Neuronal stem cell (in vitro differentiated cells): ENCODE measurements around the gene ABI2.

ENCODE experiments used
- DNase-seq: peaks from one replicate; pipeline ENCODE4 v3.0.0-alpha.2; 2013; ENCODE audit warnings: low spot score
- H2AFZ ChIP-seq: one replicate; pipeline ENCODE4 v1.6.1; 2013; ENCODE audit warnings: mild to moderate bottlenecking, low read length, inconsistent platforms
- H2AK5ac ChIP-seq: 2 replicates; pipeline ENCODE4 v1.6.1; 2013; ENCODE audit warnings: low read depth, mild to moderate bottlenecking, inconsistent platforms, low read length, moderate library complexity, mixed read lengths
- H2BK120ac ChIP-seq: 2 replicates; pipeline ENCODE4 v1.6.1; 2013; ENCODE audit warnings: low read depth, mild to moderate bottlenecking, inconsistent platforms, low read length, moderate library complexity, mixed read lengths
- H2BK12ac ChIP-seq: one replicate; pipeline ENCODE4 v1.6.1; 2013; ENCODE audit warnings: low read length, inconsistent platforms
- H2BK15ac ChIP-seq: 2 replicates; pipeline ENCODE4 v1.6.1; 2013; ENCODE audit warnings: mild to moderate bottlenecking, low read length, inconsistent platforms, mixed read lengths
- H2BK5ac ChIP-seq: one replicate; pipeline ENCODE4 v1.6.1; 2013; ENCODE audit warnings: inconsistent platforms, mild to moderate bottlenecking, low read length, moderate library complexity
- H3K14ac ChIP-seq: one replicate; pipeline ENCODE4 v1.6.1; 2013; ENCODE audit warnings: low read length, inconsistent platforms
- H3K18ac ChIP-seq: 2 replicates; pipeline ENCODE4 v1.6.1; 2013; ENCODE audit warnings: low read length, inconsistent platforms
- H3K23ac ChIP-seq: 2 replicates; pipeline ENCODE4 v1.6.1; 2013; ENCODE audit warnings: low read depth, mild to moderate bottlenecking, mixed read lengths, low read length, inconsistent platforms; ENCODE audit not compliant: poor library complexity
- H3K27ac ChIP-seq: replicated peaks from 3 replicates; pipeline ENCODE4 v1.5.1; 2013; ENCODE audit warnings: low read length, inconsistent platforms
- H3K27me3 ChIP-seq, 3 experiments: 2 replicates each; pipeline ENCODE4 v1.6.1; 2013; ENCODE audit warnings: low read length in 3 of 3, mild to moderate bottlenecking in 2 of 3, inconsistent platforms in 1 of 3, low read depth in 1 of 3, mixed read lengths in 1 of 3, moderate library complexity in 1 of 3; ENCODE audit not compliant: control insufficient read depth in 3 of 3, insufficient read depth in 3 of 3
- H3K36me3 ChIP-seq, 2 donors: replicated peaks in 1 of 2; 2 replicates each; pipeline ENCODE4 v1.6.1; 2013; ENCODE audit warnings: low read length in 2 of 2; ENCODE audit not compliant: control insufficient read depth in 2 of 2, insufficient read depth in 2 of 2
- H3K4ac ChIP-seq: 2 replicates; pipeline ENCODE4 v1.6.1; 2013; ENCODE audit warnings: inconsistent platforms, mild to moderate bottlenecking, low read length, moderate library complexity
- H3K4me1 ChIP-seq, 2 donors: 1 replicate in 1 of 2; 2 replicates in 1 of 2; pipeline ENCODE4 v1.6.1; 2013; ENCODE audit warnings: low read length in 2 of 2, low read depth in 1 of 2; ENCODE audit not compliant: control insufficient read depth in 2 of 2, insufficient read depth in 1 of 2
- H3K4me2 ChIP-seq: one replicate; pipeline ENCODE4 v1.6.1; 2013; ENCODE audit warnings: mild to moderate bottlenecking, low read length, inconsistent platforms; ENCODE audit not compliant: insufficient read depth, poor library complexity, severe bottlenecking
- H3K4me3 ChIP-seq, 2 donors: 2 replicates each; pipeline ENCODE4 v1.5.1; 2013; ENCODE audit warnings: low read length in 2 of 2, mild to moderate bottlenecking in 2 of 2, inconsistent platforms in 1 of 2, moderate library complexity in 1 of 2
- H3K79me1 ChIP-seq: one replicate; pipeline ENCODE4 v1.6.1; 2013; ENCODE audit warnings: low read depth, mild to moderate bottlenecking, inconsistent platforms, low read length, moderate library complexity
- H3K9ac ChIP-seq: one replicate; pipeline ENCODE4 v1.6.1; 2013; ENCODE audit warnings: mild to moderate bottlenecking, low read depth, low read length, inconsistent platforms; ENCODE audit not compliant: poor library complexity
- H3K9me3 ChIP-seq, 2 donors: replicated peaks in 1 of 2; 2 replicates each; pipeline versions ENCODE3 to v1.6.1; 2013; ENCODE audit warnings: low read length in 2 of 2, mild to moderate bottlenecking in 2 of 2, inconsistent platforms in 1 of 2, low read depth in 1 of 2, mixed read lengths in 1 of 2, moderate library complexity in 1 of 2; ENCODE audit not compliant: control insufficient read depth in 2 of 2, insufficient read depth in 1 of 2
- H4K8ac ChIP-seq: one replicate; pipeline ENCODE4 v1.6.1; 2013; ENCODE audit warnings: low read depth, mild to moderate bottlenecking, inconsistent platforms, low read length, moderate library complexity
- H4K91ac ChIP-seq: one replicate; pipeline ENCODE4 v1.6.1; 2013; ENCODE audit warnings: low read length, low read depth, mild to moderate bottlenecking, inconsistent platforms; ENCODE audit not compliant: poor library complexity
- WGBS, 2 donors: extraction: QIAGEN DNeasy Blood & Tissue Kit; methylation state at CpG; one replicate each; pipeline ENCODE4 v1.1.7; 2013; ENCODE audit warnings: missing lambda C conversion rate in 2 of 2, mixed read lengths in 1 of 2; ENCODE audit not compliant: insufficient read length in 2 of 2, insufficient replicate concordance in 1 of 2; ENCODE audit errors: extremely low coverage in 2 of 2; 5-methylcytosine and 5-hydroxymethylcytosine counted together

Gene ABI2

DNA sequence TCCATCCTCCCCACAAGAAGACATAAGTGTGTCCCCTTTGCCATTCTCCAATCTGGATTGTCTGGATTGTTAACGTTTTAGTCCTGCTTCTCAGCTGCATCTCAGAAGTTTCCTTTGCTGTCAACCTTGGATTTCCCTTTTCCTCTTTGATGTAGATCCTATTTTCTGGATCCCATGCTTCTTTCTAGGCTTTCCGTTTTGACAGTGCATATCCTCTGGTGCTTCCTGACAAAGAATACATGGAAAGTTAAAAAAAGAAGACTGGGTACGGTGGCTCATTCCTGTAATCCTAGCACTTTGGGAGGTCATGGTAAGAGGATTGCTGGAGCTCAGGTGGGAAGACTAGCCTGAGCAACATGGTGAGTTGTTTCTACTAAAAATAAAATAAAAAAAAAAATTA is 26.8 kb downstream of the ABI2 start:
- H3K27me3 ChIP-seq: peaks cover 0 to 2% (median 0%) of the 10 kb centered on the region in 3 experiments
- peaks cover 11 to 86% of the 10 kb centered on the region in 2 donors for H3K36me3 ChIP-seq
- H2BK5ac ChIP-seq: no peak overlapping the region
- H3K9me3 ChIP-seq: peaks cover 2 to 21% of the 10 kb centered on the region in 2 donors
- no peak overlapping the region for H2AFZ ChIP-seq
- peaks cover 10% of the 10 kb centered on the region for H3K79me1 ChIP-seq
- no peak overlapping the region for H3K14ac ChIP-seq
- WGBS, 2 donors: no CpG with 5 or more reads among the region's 3 CpGs
- no peak overlapping the region for H2BK12ac ChIP-seq
- no peak overlapping the region for H2BK120ac ChIP-seq
- no peak for DNase-seq
- no peak overlapping the region for H3K4me3 ChIP-seq
- no peak overlapping the region for H3K27ac ChIP-seq
- no peak overlapping the region for H3K23ac ChIP-seq
- H3K4me2 ChIP-seq: no peak overlapping the region
- H3K4me1 ChIP-seq: no peaks in the 10 kb centered on the region
- H3K9ac ChIP-seq: no peak overlapping the region
- no peak overlapping the region for H2AK5ac ChIP-seq
- H3K18ac ChIP-seq: no peak overlapping the region
- no peak overlapping the region for H3K4ac ChIP-seq
- no peak overlapping the region for H4K91ac ChIP-seq
- no peak overlapping the region for H2BK15ac ChIP-seq
- no peak overlapping the region for H4K8ac ChIP-seq

DNA sequence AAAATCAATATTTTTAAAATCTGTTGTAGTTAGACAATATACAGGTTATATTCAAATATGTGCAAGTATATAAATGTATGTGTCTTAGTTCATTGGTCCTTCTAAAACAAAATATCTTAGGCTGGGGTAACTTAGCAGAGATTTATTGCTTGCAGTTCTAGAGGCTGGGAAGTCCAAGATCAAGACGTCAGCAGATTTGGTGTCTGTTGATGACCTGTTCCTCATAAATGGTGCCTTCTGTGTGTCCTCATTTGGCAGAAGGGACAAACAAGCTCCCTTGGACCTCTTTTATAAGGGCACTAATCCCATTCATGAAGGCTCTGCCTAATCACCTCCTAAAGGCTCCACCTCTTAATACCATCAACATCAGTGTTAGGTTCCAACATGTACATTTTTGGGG is 31.3 kb downstream of the ABI2 start:
- no peak overlapping the region for H3K9ac ChIP-seq
- no peak overlapping the region for H2BK15ac ChIP-seq
- no peaks in the 10 kb centered on the region for H3K27me3 ChIP-seq
- H2BK120ac ChIP-seq: no peak overlapping the region
- H3K4ac ChIP-seq: no peak overlapping the region
- peaks cover 6 to 47% of the 10 kb centered on the region in 2 donors for H3K36me3 ChIP-seq
- no peak overlapping the region for H4K91ac ChIP-seq
- H3K14ac ChIP-seq: no peak overlapping the region
- no peak overlapping the region for H3K23ac ChIP-seq
- no peak overlapping the region for H3K18ac ChIP-seq
- no peak overlapping the region for H2AFZ ChIP-seq
- no peak overlapping the region for H3K4me2 ChIP-seq
- H2BK12ac ChIP-seq: no peak overlapping the region
- WGBS, 2 donors: no CpG with 5 or more reads among the region's 1 CpG
- H3K4me3 ChIP-seq: no peak overlapping the region
- H3K27ac ChIP-seq: no peak overlapping the region
- H3K9me3 ChIP-seq: peaks cover 2 to 20% of the 10 kb centered on the region in 2 donors
- H2AK5ac ChIP-seq: no peak overlapping the region
- H4K8ac ChIP-seq: no peak overlapping the region
- H3K4me1 ChIP-seq: no peaks in the 10 kb centered on the region
- no peak for DNase-seq
- H2BK5ac ChIP-seq: no peak overlapping the region
- peaks cover 12% of the 10 kb centered on the region for H3K79me1 ChIP-seq

DNA sequence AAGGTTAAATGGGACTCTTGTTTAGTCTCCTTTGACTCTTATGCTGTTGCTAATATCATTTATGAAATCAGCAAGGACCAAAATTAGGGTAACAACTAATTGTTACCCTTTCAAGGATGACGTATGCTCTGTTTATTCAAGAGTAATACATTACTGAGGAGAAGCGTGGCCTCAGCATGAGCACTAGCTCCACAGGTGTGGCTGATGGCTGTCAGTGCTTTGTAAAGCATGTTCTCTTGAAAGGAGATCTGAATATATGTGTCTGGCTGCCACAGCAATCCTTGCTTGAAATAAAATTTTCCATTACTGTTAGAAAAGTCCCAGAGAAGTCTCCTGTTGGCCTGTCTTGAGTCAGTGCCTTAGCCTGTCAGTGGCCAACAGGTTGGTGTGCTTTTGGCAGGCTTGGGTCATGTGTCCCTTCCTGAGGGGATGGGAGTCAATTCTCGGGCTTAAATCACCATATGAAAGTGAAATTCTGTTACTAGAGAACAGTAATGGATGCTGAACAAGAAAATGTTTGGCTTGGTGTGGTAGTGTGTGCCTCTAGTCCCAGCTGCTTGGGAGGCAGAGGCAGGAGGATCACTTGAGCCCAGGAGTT is 32.7 kb downstream of the ABI2 start:
- Histone ChIP-seq H3K4ac (no peak overlapping the region), H3K4me1 (no peaks in the 10 kb centered on the region), H2BK12ac (no peak overlapping the region), H2BK15ac (no peak overlapping the region), H4K91ac (no peak overlapping the region), H3K27me3 (no peaks in the 10 kb centered on the region), H3K14ac (no peak overlapping the region), H3K79me1 (peaks cover 12% of the 10 kb centered on the region), H4K8ac (no peak overlapping the region), H3K9me3 (peaks cover 2 to 15% of the 10 kb centered on the region in 2 donors), H3K18ac (no peak overlapping the region), H3K23ac (no peak overlapping the region), H3K27ac (no peak overlapping the region), H3K9ac (no peak overlapping the region), H2AK5ac (no peak overlapping the region), H3K36me3 (peaks cover 4 to 40% of the 10 kb centered on the region in 2 donors), H3K4me3 (no peak overlapping the region), H3K4me2 (no peak overlapping the region), H2AFZ (no peak overlapping the region), H2BK5ac (no peak overlapping the region), H2BK120ac (no peak overlapping the region)
- WGBS, 2 donors: no CpG with 5 or more reads among the region's 3 CpGs
- DNase-seq: no peak

DNA sequence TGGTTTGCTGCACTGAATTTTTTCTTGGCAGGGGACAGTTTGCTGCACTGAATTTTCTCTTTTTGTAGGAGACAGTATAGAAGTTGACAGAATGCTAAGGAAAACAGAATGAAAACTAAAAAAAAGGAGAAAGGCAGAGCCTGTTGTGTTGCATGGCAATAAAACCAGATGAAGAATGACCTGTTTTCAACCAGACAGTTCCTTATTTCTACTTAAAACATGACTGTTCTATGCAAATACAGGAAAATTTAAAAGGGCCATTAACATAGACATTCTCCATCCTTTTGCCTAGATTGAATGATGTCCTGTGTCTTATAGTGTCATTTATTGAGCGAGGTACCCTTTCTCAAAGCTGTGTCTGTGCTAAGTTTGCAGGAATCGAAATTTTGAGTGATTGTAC is 33.3 kb downstream of the ABI2 start:
- Histone ChIP-seq H3K9me3 (peaks cover 2 to 15% of the 10 kb centered on the region in 2 donors), H2BK15ac (no peak overlapping the region), H3K79me1 (peaks cover 12% of the 10 kb centered on the region), H3K14ac (no peak overlapping the region), H3K4me1 (no peaks in the 10 kb centered on the region), H3K4ac (no peak overlapping the region), H2AK5ac (no peak overlapping the region), H2AFZ (no peak overlapping the region), H2BK12ac (no peak overlapping the region), H3K27ac (no peak overlapping the region), H4K8ac (no peak overlapping the region), H3K9ac (no peak overlapping the region), H4K91ac (no peak overlapping the region), H3K36me3 (peaks cover 3 to 40% of the 10 kb centered on the region in 2 donors), H3K23ac (no peak overlapping the region), H3K4me2 (no peak overlapping the region), H3K4me3 (no peak overlapping the region), H3K18ac (no peak overlapping the region), H2BK120ac (no peak overlapping the region), H3K27me3 (no peaks in the 10 kb centered on the region), H2BK5ac (no peak overlapping the region)
- DNase-seq: no peak
- WGBS, 2 donors: no CpG with 5 or more reads among the region's 2 CpGs
